GM12874 (cell line): ENCODE data around the gene MALAT1.
A peak's percentile ranks its signal among the peaks of the same experiment; 100 is the strongest.

Experiments used
- CTCF ChIP-seq: IDR thresholded peaks from 2 replicates; pipeline ENCODE4 v1.5.1; 2011; ENCODE audit warnings: low read depth, mild to moderate bottlenecking, control low read depth, low read length, moderate library complexity; ENCODE audit not compliant: insufficient read depth

Gene MALAT1

GRCh38 chr11:65478388-65479183 lies 20.3 kb upstream of the MALAT1 start:
- TF ChIP-seq CTCF: no peak

- no peak for TF ChIP-seq CTCF
These were observed 19.4 kb upstream of the MALAT1 start for GRCh38 chr11:65479184-65480145.

- TF ChIP-seq CTCF: no peak
These were observed 16.5 kb upstream of the MALAT1 start for GRCh38 chr11:65482306-65482850.

GRCh38 chr11:65485920-65486219 lies 13.0 kb upstream of the MALAT1 start:
- no peak for TF ChIP-seq CTCF

- TF ChIP-seq CTCF: no peak
These were observed 12.0 kb upstream of the MALAT1 start for GRCh38 chr11:65486570-65487466.

- TF ChIP-seq CTCF: peak; percentile 24; the same call in 1 of the 2 replicates
These were observed 11.2 kb upstream of the MALAT1 start for GRCh38 chr11:65487467-65488272.
